Stimulated activated CD4-positive, alpha-beta T cell treated with anti-CD3 and anti-CD28 coated beads, Interleukin-4, amount 100 ng/mL, for 24 hours (primary cell): ENCODE measurements around the gene NELFB.

ENCODE experiments used
- DNase-seq: peaks from one replicate; pipeline ENCODE4 v3.0.0-alpha.2; 2020

NELFB gene

GRCh38 chr9:137317021-137317717 lies 62.0 kb downstream of the NELFB start:
- DNase-seq: no peak

GRCh38 chr9:137317718-137318511 lies 62.8 kb downstream of the NELFB start:
- no peak for DNase-seq

DNA sequence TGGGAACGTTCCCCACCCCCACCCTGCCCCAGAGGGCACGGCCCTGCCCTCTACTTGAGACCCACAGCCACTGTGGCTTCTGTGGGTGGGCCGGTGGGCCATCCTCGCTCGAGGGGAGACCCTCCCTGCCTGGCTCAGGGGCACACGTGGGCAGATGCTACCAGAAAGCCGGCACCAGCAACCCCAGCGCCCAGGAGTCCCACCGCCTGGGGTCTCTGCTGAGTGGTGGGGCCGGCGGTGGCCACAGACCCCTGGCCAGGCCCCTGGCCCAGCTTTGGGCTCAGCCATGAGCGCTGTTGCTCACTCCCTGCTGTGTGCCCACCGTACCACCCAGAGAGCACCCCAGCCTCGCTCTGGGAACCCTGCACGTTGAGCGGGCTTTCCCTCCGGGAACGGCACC lies 63.5 kb downstream of the NELFB start:
- no peak for DNase-seq

DNA sequence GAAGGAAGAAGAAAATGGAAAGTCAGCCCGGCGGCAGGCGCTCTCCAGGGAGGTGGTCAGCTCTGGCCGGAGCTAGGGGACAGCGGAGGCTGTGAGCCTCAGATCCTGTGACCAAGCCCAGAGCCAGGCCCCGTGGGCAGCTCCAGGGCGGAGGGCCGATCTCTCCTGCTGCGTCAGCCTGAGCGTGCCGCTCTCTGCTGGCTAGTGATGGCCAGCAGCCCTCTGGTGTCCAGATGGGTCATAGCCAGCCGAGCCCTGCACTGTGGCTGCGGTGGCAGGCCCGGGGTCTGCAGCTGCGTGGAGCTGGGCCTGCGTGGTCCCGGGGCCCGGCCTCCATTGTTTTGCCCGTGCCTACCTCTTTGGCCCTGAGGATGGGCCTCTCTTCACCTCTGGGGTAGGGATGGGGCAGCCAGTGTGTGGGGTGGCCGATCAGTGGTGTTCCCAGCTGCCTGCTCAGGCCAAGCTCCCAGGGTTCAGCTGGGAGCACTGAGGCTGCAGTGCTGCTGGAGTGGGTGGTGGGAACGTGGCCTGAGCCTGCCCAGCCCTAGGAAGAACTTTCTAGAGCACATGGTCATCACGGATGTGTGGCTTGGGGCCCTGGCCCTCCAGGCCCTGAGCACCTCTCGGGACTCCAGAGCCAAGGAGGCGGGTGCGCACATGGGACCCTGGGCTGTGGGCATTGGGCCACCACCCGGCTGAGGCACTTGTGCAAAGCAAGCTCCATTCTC lies 64.0 kb downstream of the NELFB start:
- DNase-seq: no peak

GRCh38 chr9:137319739-137320551 lies 64.8 kb downstream of the NELFB start:
- DNase-seq: no peak

- DNase-seq: no peak
These were observed 65.6 kb downstream of the NELFB start for GRCh38 chr9:137320555-137321384.

DNA sequence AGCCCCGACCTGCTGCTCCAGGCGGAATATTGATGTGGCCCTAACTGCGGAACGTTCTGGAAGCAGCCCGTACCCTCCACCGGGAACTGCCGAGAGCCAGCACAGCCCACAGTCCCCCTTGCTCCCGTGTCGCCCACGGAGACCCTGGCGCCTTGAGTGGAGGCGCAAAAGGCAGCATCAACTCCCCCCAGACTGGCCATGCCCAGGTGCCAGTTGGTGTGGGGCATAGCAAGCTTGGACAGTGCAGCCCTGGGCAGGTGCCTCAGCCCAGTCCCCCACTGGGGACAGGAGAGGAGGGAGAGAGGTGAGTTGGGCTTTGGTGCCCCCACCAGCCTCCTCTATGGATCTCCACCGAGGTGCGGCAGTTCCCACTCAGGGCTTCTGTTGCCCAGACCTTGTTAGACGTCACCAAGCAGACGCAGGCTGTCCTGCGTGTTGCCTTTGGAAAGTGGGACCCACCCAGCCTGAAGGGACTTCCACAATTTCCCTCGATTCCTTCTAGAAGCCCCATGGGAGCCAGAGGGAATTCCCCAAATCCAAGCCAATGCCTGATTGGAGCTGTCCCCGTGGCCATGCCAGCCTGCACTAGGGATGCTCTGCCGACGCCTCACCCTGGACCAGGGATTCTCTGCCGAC lies 66.7 kb downstream of the NELFB start:
- no peak for DNase-seq
